HepG2 (cell line): ENCODE data around the gene BCO2. TPM values are rescaled to one million over a fixed set of nuclear protein-coding genes. Genes with fewer than 3 reads are reported as not detected.

ENCODE experiments used
- CENPX ChIP-seq: sonication (generic); formaldehyde crosslinking; IDR thresholded peaks from 2 replicates; pipeline ENCODE4 v1.9.0; 2021; ENCODE audit warnings: mild to moderate bottlenecking, missing genetic modification reagents, moderate library complexity
- ETV5 ChIP-seq: IDR thresholded peaks from 2 replicates; pipeline ENCODE4 v1.6.1; 2018; ENCODE audit warnings: missing biosample characterization, missing genetic modification reagents, inconsistent platforms, borderline replicate concordance
- FLYWCH1 ChIP-seq: sonication (generic); formaldehyde crosslinking; IDR thresholded peaks from 2 replicates; pipeline ENCODE4 v1.8.1; 2023; ENCODE audit warnings: mild to moderate bottlenecking, missing genetic modification reagents
- KLF11 ChIP-seq: IDR thresholded peaks from 2 replicates; pipeline ENCODE4 v1.6.1; 2016; ENCODE audit warnings: missing compliant biosample characterization
- KLF15 ChIP-seq: sonication (generic); formaldehyde crosslinking; IDR thresholded peaks from 2 replicates; pipeline ENCODE4 v1.8.1; 2023; ENCODE audit warnings: borderline replicate concordance, mild to moderate bottlenecking, inconsistent platforms, missing genetic modification reagents, mixed read lengths
- MIER3 ChIP-seq: IDR thresholded peaks from 2 replicates; pipeline ENCODE4 v1.6.1; 2016; ENCODE audit warnings: missing compliant biosample characterization, borderline replicate concordance
- NFATC3 ChIP-seq: sonication (generic); formaldehyde crosslinking; IDR thresholded peaks from 2 replicates; pipeline ENCODE4 v1.5.1; 2020; ENCODE audit warnings: mild to moderate bottlenecking, missing genetic modification reagents
- NR2F2 ChIP-seq: IDR thresholded peaks from 2 replicates; pipeline ENCODE4 v1.6.1; 2012; ENCODE audit warnings: low read depth, inconsistent platforms, borderline replicate concordance
- NR3C1 ChIP-seq: sonication (generic); formaldehyde crosslinking; IDR thresholded peaks from 2 replicates; pipeline ENCODE4 v1.4.0; 2020; ENCODE audit warnings: missing genetic modification reagents
- RFX5 ChIP-seq: IDR thresholded peaks from 2 replicates; pipeline ENCODE4 v1.6.1; 2011; ENCODE audit warnings: low read depth, low read length, improper control_type of control experiment
- STAT5B ChIP-seq: sonication (generic); formaldehyde crosslinking; IDR thresholded peaks from 2 replicates; pipeline ENCODE4 v1.4.0; 2020; ENCODE audit warnings: missing genetic modification reagents
- U2AF1 ChIP-seq: fragments of 200-400 bp; formaldehyde crosslinking; optimal IDR thresholded peaks from 2 replicates; pipeline ENCODE3; 2017; ENCODE audit warnings: mild to moderate bottlenecking, low read depth, low read length
- ZFP36L2 ChIP-seq: sonication (generic); formaldehyde crosslinking; IDR thresholded peaks from 2 replicates; pipeline ENCODE4 v1.4.0; 2020; ENCODE audit warnings: missing genetic modification reagents
- ZNF205 ChIP-seq: IDR thresholded peaks from 2 replicates; pipeline ENCODE4 v1.6.1; 2018; ENCODE audit warnings: missing biosample characterization, missing genetic modification reagents
- ZNF232 ChIP-seq: sonication (generic); formaldehyde crosslinking; IDR thresholded peaks from 2 replicates; pipeline ENCODE4 v1.4.0; 2020; ENCODE audit warnings: missing genetic modification reagents, borderline replicate concordance
- ZNF652 ChIP-seq: IDR thresholded peaks from 2 replicates; pipeline ENCODE4 v1.6.1; 2016; ENCODE audit warnings: low read depth, borderline replicate concordance
- ZNF768 ChIP-seq: sonication (generic); formaldehyde crosslinking; IDR thresholded peaks from 2 replicates; pipeline ENCODE4 v1.4.0; 2020; ENCODE audit warnings: missing genetic modification reagents
- ZNF780A ChIP-seq: sonication (generic); formaldehyde crosslinking; IDR thresholded peaks from 2 replicates; pipeline ENCODE4 v1.8.0; 2022; ENCODE audit warnings: mild to moderate bottlenecking, missing genetic modification reagents, moderate library complexity
- polyA plus RNA-seq, 8 experiments: library from polyadenylated mRNA; depleted of rRNA in 3 of 8; stranded (reverse) in 7 of 8; unstranded in 1 of 8; fragments of >200 nt; fragmentation: Illumina TruSeq in 4 of 8; extraction: Trizol in 4 of 8; gene quantifications; 2 replicates each; pipeline versions ENCODE4 v1.2.1 to v1.2.3, GENCODE V29; 2011 to 2016; ENCODE audit warnings: low read depth in 4 of 8, missing spikeins in 1 of 8, mixed read lengths in 1 of 8; ENCODE audit not compliant: insufficient read depth in 1 of 8
- total RNA-seq, 5 experiments: library from RNA; depleted of rRNA; stranded (reverse); fragments of >200 nt; fragmentation: Illumina TruSeq; extraction: Trizol; gene quantifications; 2 replicates each; pipeline ENCODE4 v1.2.3, GENCODE V29; 2016; ENCODE audit warnings: low read depth in 1 of 5
- TF ChIP-seq, protein P1 (sequence below): sonication (generic); formaldehyde crosslinking; IDR thresholded peaks from 2 replicates; pipeline ENCODE4 v1.4.0; 2020; ENCODE audit warnings: missing genetic modification reagents, borderline replicate concordance
- TF ChIP-seq, protein P2 (sequence below): sonication (generic); formaldehyde crosslinking; IDR thresholded peaks from 2 replicates; pipeline ENCODE4 v1.4.0; 2020; ENCODE audit warnings: missing genetic modification reagents
- TF ChIP-seq, protein P3 (sequence below): sonication (generic); formaldehyde crosslinking; IDR thresholded peaks from 2 replicates; pipeline ENCODE4 v1.9.0; 2021; ENCODE audit warnings: mild to moderate bottlenecking, missing genetic modification reagents

The BCO2 gene
- total and polyA plus RNA-seq, 2 of the 13 experiments (the other 11 are each of a cell fraction or from before 2014, with no cell fraction given): 0.38 to 0.58 TPM

DNA sequence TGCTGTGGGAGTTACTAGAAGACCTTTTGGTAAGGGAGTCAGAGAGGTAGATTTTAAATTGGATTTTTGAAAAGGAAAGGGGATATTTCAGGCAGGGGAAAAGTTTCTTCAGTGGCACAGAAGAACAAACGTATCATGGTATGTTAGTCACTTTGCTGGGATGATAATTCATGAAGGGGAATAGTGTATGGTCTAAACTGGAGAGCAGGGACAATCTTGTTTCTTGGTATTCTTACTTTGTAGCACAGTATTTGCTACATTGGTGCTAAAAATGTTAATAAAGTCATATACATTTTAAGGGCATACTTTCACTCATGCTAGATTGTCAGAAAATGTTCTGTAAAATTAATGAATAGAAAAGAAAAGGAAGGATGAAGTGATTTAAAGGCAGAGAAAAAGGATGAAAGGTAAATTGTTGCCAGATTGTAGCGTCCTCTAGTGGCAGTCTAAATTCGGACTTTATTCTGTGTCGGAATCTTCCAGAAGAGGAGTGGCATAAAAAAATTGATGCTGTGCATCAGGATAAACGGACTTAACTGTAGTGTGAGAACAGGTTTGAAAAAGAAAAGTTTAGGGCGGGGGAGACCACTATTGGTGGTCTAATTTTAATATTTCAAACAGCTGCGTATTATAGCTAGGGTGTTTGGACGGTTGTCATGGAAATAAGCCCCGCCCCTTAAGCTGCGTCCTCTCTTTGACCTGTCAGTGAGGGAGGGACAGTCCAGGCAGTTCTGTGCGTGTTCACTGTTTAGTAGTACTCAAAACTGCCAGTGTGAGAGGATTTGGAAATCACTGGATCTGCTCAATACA lies at the start of gene BCO2 (continued):
- TF ChIP-seq, protein P1, sequence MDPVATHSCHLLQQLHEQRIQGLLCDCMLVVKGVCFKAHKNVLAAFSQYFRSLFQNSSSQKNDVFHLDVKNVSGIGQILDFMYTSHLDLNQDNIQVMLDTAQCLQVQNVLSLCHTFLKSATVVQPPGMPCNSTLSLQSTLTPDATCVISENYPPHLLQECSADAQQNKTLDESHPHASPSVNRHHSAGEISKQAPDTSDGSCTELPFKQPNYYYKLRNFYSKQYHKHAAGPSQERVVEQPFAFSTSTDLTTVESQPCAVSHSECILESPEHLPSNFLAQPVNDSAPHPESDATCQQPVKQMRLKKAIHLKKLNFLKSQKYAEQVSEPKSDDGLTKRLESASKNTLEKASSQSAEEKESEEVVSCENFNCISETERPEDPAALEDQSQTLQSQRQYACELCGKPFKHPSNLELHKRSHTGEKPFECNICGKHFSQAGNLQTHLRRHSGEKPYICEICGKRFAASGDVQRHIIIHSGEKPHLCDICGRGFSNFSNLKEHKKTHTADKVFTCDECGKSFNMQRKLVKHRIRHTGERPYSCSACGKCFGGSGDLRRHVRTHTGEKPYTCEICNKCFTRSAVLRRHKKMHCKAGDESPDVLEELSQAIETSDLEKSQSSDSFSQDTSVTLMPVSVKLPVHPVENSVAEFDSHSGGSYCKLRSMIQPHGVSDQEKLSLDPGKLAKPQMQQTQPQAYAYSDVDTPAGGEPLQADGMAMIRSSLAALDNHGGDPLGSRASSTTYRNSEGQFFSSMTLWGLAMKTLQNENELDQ (CRISPR knock-in tag): no peak
- no peak for TF ChIP-seq KLF11 (CRISPR knock-in tag)
- no peak for TF ChIP-seq NFATC3 (CRISPR knock-in tag)
- TF ChIP-seq, protein P2, sequence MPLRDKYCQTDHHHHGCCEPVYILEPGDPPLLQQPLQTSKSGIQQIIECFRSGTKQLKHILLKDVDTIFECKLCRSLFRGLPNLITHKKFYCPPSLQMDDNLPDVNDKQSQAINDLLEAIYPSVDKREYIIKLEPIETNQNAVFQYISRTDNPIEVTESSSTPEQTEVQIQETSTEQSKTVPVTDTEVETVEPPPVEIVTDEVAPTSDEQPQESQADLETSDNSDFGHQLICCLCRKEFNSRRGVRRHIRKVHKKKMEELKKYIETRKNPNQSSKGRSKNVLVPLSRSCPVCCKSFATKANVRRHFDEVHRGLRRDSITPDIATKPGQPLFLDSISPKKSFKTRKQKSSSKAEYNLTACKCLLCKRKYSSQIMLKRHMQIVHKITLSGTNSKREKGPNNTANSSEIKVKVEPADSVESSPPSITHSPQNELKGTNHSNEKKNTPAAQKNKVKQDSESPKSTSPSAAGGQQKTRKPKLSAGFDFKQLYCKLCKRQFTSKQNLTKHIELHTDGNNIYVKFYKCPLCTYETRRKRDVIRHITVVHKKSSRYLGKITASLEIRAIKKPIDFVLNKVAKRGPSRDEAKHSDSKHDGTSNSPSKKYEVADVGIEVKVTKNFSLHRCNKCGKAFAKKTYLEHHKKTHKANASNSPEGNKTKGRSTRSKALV: 0 out of 2 replicates have a peak, but pooled peaks have one; percentile 17
- TF ChIP-seq ETV5 (CRISPR knock-in tag): no peak
- no peak for TF ChIP-seq ZNF652 (CRISPR knock-in tag)
- TF ChIP-seq U2AF1: no peak
- no peak for TF ChIP-seq MIER3 (CRISPR knock-in tag)
- TF ChIP-seq ZFP36L2: no peak
- TF ChIP-seq NR3C1 (CRISPR knock-in tag): no peak
- TF ChIP-seq ZNF780A (CRISPR knock-in tag): no peak
- TF ChIP-seq KLF15 (CRISPR knock-in tag): no peak
- no peak for TF ChIP-seq RFX5
- TF ChIP-seq STAT5B (CRISPR knock-in tag): no peak
- TF ChIP-seq, protein P3, sequence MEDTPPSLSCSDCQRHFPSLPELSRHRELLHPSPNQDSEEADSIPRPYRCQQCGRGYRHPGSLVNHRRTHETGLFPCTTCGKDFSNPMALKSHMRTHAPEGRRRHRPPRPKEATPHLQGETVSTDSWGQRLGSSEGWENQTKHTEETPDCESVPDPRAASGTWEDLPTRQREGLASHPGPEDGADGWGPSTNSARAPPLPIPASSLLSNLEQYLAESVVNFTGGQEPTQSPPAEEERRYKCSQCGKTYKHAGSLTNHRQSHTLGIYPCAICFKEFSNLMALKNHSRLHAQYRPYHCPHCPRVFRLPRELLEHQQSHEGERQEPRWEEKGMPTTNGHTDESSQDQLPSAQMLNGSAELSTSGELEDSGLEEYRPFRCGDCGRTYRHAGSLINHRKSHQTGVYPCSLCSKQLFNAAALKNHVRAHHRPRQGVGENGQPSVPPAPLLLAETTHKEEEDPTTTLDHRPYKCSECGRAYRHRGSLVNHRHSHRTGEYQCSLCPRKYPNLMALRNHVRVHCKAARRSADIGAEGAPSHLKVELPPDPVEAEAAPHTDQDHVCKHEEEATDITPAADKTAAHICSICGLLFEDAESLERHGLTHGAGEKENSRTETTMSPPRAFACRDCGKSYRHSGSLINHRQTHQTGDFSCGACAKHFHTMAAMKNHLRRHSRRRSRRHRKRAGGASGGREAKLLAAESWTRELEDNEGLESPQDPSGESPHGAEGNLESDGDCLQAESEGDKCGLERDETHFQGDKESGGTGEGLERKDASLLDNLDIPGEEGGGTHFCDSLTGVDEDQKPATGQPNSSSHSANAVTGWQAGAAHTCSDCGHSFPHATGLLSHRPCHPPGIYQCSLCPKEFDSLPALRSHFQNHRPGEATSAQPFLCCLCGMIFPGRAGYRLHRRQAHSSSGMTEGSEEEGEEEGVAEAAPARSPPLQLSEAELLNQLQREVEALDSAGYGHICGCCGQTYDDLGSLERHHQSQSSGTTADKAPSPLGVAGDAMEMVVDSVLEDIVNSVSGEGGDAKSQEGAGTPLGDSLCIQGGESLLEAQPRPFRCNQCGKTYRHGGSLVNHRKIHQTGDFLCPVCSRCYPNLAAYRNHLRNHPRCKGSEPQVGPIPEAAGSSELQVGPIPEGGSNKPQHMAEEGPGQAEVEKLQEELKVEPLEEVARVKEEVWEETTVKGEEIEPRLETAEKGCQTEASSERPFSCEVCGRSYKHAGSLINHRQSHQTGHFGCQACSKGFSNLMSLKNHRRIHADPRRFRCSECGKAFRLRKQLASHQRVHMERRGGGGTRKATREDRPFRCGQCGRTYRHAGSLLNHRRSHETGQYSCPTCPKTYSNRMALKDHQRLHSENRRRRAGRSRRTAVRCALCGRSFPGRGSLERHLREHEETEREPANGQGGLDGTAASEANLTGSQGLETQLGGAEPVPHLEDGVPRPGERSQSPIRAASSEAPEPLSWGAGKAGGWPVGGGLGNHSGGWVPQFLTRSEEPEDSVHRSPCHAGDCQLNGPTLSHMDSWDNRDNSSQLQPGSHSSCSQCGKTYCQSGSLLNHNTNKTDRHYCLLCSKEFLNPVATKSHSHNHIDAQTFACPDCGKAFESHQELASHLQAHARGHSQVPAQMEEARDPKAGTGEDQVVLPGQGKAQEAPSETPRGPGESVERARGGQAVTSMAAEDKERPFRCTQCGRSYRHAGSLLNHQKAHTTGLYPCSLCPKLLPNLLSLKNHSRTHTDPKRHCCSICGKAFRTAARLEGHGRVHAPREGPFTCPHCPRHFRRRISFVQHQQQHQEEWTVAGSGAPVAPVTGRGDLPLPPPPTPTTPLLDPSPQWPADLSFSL (CRISPR knock-in tag): no peak
- no peak for TF ChIP-seq ZNF232 (CRISPR knock-in tag)
- no peak for TF ChIP-seq NR2F2
- TF ChIP-seq FLYWCH1: no peak
- TF ChIP-seq ZNF205 (CRISPR knock-in tag): no peak
- TF ChIP-seq CENPX: no peak
- no peak for TF ChIP-seq ZNF768 (CRISPR knock-in tag)
